OCI-LY3 (cell line): Measurements from ENCODE around the gene PBRM1.

Experiments
- EZH2phosphoT487 ChIP-seq: fragments of 200-600 bp; shearing (Covaris generic); IDR thresholded peaks from 2 replicates; pipeline ENCODE4 v1.6.1; 2018; ENCODE audit warnings: antibody characterized with exemption, mixed run types, low read depth
- TF ChIP-seq, protein P1 (sequence below): fragments of 200-600, 300-600 bp; sonication (generic); IDR thresholded peaks from 2 replicates; pipeline ENCODE4 v1.5.1; 2014; ENCODE audit warnings: antibody characterized with exemption, low read length, low read depth

GRCh38 chr3:52525680-52526561 lies 159.8 kb downstream of the PBRM1 start:
- TF ChIP-seq, protein P1, sequence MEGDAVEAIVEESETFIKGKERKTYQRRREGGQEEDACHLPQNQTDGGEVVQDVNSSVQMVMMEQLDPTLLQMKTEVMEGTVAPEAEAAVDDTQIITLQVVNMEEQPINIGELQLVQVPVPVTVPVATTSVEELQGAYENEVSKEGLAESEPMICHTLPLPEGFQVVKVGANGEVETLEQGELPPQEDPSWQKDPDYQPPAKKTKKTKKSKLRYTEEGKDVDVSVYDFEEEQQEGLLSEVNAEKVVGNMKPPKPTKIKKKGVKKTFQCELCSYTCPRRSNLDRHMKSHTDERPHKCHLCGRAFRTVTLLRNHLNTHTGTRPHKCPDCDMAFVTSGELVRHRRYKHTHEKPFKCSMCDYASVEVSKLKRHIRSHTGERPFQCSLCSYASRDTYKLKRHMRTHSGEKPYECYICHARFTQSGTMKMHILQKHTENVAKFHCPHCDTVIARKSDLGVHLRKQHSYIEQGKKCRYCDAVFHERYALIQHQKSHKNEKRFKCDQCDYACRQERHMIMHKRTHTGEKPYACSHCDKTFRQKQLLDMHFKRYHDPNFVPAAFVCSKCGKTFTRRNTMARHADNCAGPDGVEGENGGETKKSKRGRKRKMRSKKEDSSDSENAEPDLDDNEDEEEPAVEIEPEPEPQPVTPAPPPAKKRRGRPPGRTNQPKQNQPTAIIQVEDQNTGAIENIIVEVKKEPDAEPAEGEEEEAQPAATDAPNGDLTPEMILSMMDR = no peak
- no peak for TF ChIP-seq EZH2phosphoT487
